Natural killer cell (primary cell): Measurements from ENCODE around the gene RNF220. TPM values are rescaled to one million over a fixed set of nuclear protein-coding genes. Genes with fewer than 3 reads are reported as not detected.

Experiments
- ATAC-seq, 3 donors: fragments of 150-1000 bp in 2 of 3; fragments of 200-7000 bp in 1 of 3; cut with Tn5 transposase; 1 replicate in 1 of 3; 2 replicates in 2 of 3; pipeline ENCODE4 v1.10.0; 2021; ENCODE audit warnings: mild to moderate bottlenecking in 2 of 3, moderate library complexity in 2 of 3
- DNase-seq, 2 donors: peaks; one replicate each; pipeline versions ENCODE4 v3.0.0 to v3.0.0-alpha.2; 2013 to 2021; ENCODE audit warnings: mixed read lengths in 1 of 2
- H3K27ac ChIP-seq: one replicate; pipeline ENCODE4 v1.5.1; 2013; ENCODE audit warnings: mild to moderate bottlenecking, low read length
- H3K27me3 ChIP-seq: one replicate; pipeline ENCODE4 v1.6.1; 2013; ENCODE audit warnings: low read length; ENCODE audit not compliant: control insufficient read depth, insufficient read depth
- H3K36me3 ChIP-seq: one replicate; pipeline ENCODE4 v1.6.1; 2013; ENCODE audit warnings: low read length; ENCODE audit not compliant: control insufficient read depth, insufficient read depth
- H3K4me1 ChIP-seq: one replicate; pipeline ENCODE4 v1.6.1; 2013; ENCODE audit warnings: low read length; ENCODE audit not compliant: control insufficient read depth, insufficient read depth
- H3K4me3 ChIP-seq: one replicate; pipeline ENCODE4 v1.5.1; 2013; ENCODE audit warnings: low read length
- H3K9me3 ChIP-seq: one replicate; pipeline ENCODE4 v1.6.1; 2013; ENCODE audit warnings: low read length; ENCODE audit not compliant: control insufficient read depth, insufficient read depth
- H3K27ac Mint-ChIP-seq, 2 donors: one replicate each; pipeline ENCODE4 v1.8.0; 2022; ENCODE audit warnings: mild to moderate bottlenecking in 2 of 2, mixed read lengths in 2 of 2, moderate library complexity in 1 of 2
- H3K27me3 Mint-ChIP-seq, 2 donors: one replicate each; pipeline ENCODE4 v1.8.0; 2022; ENCODE audit warnings: low read depth in 2 of 2, mixed read lengths in 2 of 2
- H3K36me3 Mint-ChIP-seq: one replicate; pipeline ENCODE4 v1.8.0; 2022; ENCODE audit warnings: mixed read lengths
- H3K4me1 Mint-ChIP-seq, 2 donors: one replicate each; pipeline ENCODE4 v1.8.0; 2022; ENCODE audit warnings: mixed read lengths in 2 of 2
- H3K4me3 Mint-ChIP-seq: one replicate; pipeline ENCODE4 v1.8.0; 2022; ENCODE audit warnings: mild to moderate bottlenecking, moderate library complexity, mixed read lengths
- H3K9me3 Mint-ChIP-seq, 2 donors: one replicate each; pipeline ENCODE4 v1.8.0; 2022; ENCODE audit warnings: mixed read lengths in 2 of 2
- CTCF ChIP-seq: fragments of 200-600 bp; IDR thresholded peaks from one replicate; pipeline ENCODE4 v1.8.0; 2022; ENCODE audit warnings: antibody characterized with exemption
- WGBS: methylation state at CpG from one replicate; pipeline ENCODE4 v1.1.7; 2013; ENCODE audit warnings: missing lambda C conversion rate; ENCODE audit not compliant: insufficient coverage; 5-methylcytosine and 5-hydroxymethylcytosine counted together
- intact Hi-C: fragments of 100-400 bp; cut with micrococcal nuclease; formaldehyde crosslinking; loops from one replicate; pipeline ENCODE4 v1.14.2; 2022
- total RNA-seq, 4 donors: library from RNA; stranded (reverse); fragments of 120-200 nt in 1 of 4; gene quantifications; one replicate each; pipeline versions ENCODE4 v1.2.3 to v1.2.4, GENCODE V29; 2013 to 2022

Gene RNF220
- total RNA-seq, 3 donors from 2014 or later (not counting 1 experiment from before 2014, with no cell fraction given) = 88.5 to 107 (median 105) TPM

GRCh38 chr1:44619261-44619900 lies 214.3 kb downstream of the RNF220 start:
- no peaks in the 10 kb centered on the region for H3K27me3 Mint-ChIP-seq
- no peaks in the 10 kb centered on the region for H3K9me3 Mint-ChIP-seq
- ATAC-seq = no peak
- H3K27me3 ChIP-seq = no peaks in the 10 kb centered on the region
- TF ChIP-seq CTCF = no peak
- 89% methylated on average over 7 of the region's 12 CpGs for WGBS
- no peaks in the 10 kb centered on the region for H3K4me1 ChIP-seq
- no peak for DNase-seq
- intact Hi-C loops = no loop called here
- H3K4me1 Mint-ChIP-seq = no peaks in the 10 kb centered on the region
- H3K27ac Mint-ChIP-seq = no peak overlapping the region
- no peaks in the 10 kb centered on the region for H3K36me3 ChIP-seq
- no peak overlapping the region for H3K27ac ChIP-seq
- H3K4me3 Mint-ChIP-seq = no peak overlapping the region
- H3K4me3 ChIP-seq = no peak overlapping the region
- no peaks in the 10 kb centered on the region for H3K36me3 Mint-ChIP-seq
- no peaks in the 10 kb centered on the region for H3K9me3 ChIP-seq

- H3K4me1 ChIP-seq = no peaks in the 10 kb centered on the region
- ATAC-seq = no peak
Measured at GRCh38 chr1:44620072-44620471, 215.0 kb downstream of the RNF220 start.

GRCh38 chr1:44621841-44622286 lies 216.8 kb downstream of the RNF220 start:
- WGBS = 93% methylated on average over 15 of the region's 15 CpGs
- ATAC-seq (no peak), DNase-seq (no peak)
- no peaks in the 10 kb centered on the region for H3K9me3 ChIP-seq
- TF ChIP-seq CTCF = no peak
- H3K36me3 ChIP-seq = no peaks in the 10 kb centered on the region
- H3K27ac Mint-ChIP-seq = no peak overlapping the region
- H3K4me3 ChIP-seq = no peak overlapping the region
- no peak overlapping the region for H3K27ac ChIP-seq
- H3K4me3 Mint-ChIP-seq = no peak overlapping the region
- no peaks in the 10 kb centered on the region for H3K9me3 Mint-ChIP-seq
- no peaks in the 10 kb centered on the region for H3K36me3 Mint-ChIP-seq
- no peaks in the 10 kb centered on the region for H3K4me1 ChIP-seq
- H3K4me1 Mint-ChIP-seq = no peaks in the 10 kb centered on the region
- intact Hi-C loops = no loop called here
- H3K27me3 Mint-ChIP-seq = no peaks in the 10 kb centered on the region
- H3K27me3 ChIP-seq = no peaks in the 10 kb centered on the region

More at GRCh38 chr1:44620072-44620471, 215.0 kb downstream of the RNF220 start:
- WGBS = 82% methylated on average over 3 of the region's 3 CpGs
- Mint-ChIP-seq H3K4me3 (no peak overlapping the region), H3K27ac (no peak overlapping the region), H3K4me1 (no peaks in the 10 kb centered on the region), H3K9me3 (no peaks in the 10 kb centered on the region), H3K36me3 (no peaks in the 10 kb centered on the region), H3K27me3 (no peaks in the 10 kb centered on the region)
- no peak for DNase-seq
- H3K36me3 ChIP-seq = no peaks in the 10 kb centered on the region
- H3K4me3 ChIP-seq = no peak overlapping the region
- no peak overlapping the region for H3K27ac ChIP-seq
- intact Hi-C loops = no loop called here
- no peaks in the 10 kb centered on the region for H3K9me3 ChIP-seq
- no peaks in the 10 kb centered on the region for H3K27me3 ChIP-seq
- no peak for TF ChIP-seq CTCF
